ENCODE results near the gene VEGFB.

GRCh38 chr11:64206457-64207255, 27.7 kb upstream of the VEGFB start, which contains the start of gene FERMT3:
- TF ChIP-seq CTCF (IDR thresholded peaks at IDR 0.05; ENCODE audit: low read depth, low read length), result no peak; the same call in 1 of the 2 replicates
- TF ChIP-seq EZH2phosphoT487 (IDR thresholded peaks at IDR 0.05; ENCODE audit: low read depth), result no peak
